H4 (cell line): ENCODE measurements around the gene CCDC66. TPM values are rescaled to one million over a fixed set of nuclear protein-coding genes. Genes with fewer than 3 reads are reported as not detected.

ENCODE experiments used
- DNase-seq: peaks from one replicate; pipeline ENCODE4 v3.0.0-alpha.2; 2015; ENCODE audit warnings: low spot score
- total RNA-seq: library from RNA; depleted of rRNA; stranded (reverse); fragments of >200 nt; shearing (Covaris generic); gene quantifications from 2 replicates; pipeline ENCODE4 v1.2.3, GENCODE V29; 2014; rRNA removed

The CCDC66 gene
- total RNA-seq, 1 experiment from 2014 or later, result 8.1 TPM

DNA sequence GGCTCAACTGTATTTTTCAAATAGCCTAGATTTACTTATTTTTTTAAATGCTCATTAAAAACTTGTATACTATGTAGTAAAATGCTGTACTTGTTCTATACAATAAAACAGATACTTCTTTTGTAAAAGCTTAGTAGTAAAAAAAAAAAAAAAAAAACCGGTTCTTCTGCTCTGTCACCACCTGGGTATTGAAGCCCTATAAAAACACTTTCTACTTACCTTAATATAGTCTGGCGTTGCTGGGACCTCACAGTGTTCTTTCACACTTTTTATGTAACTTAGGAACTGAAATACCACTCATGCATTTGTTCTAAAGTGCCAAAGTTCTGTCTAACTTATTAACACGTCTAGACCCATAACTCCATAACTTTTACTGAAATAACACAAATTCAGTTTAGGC, 64.7 kb downstream of the CCDC66 start:
- no peak for DNase-seq

DNA sequence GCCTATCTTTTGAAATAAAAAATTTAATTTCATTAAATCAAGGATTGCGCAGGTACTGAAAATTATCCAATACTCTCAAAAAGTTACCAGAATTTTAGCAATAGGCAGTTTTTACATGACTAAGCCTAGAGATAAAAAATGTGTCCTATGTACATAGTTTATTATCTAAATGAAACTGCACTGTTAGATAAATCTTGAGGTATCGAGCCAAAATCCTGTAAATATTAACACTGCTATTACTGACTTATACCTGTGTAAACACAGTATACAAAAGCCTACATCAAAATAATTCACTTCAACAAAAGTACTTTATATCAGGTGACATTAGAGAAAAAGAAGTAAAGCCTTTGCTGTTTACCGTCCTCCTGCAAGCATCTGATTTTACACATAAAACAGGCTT, 65.4 kb downstream of the CCDC66 start:
- no peak for DNase-seq

DNA sequence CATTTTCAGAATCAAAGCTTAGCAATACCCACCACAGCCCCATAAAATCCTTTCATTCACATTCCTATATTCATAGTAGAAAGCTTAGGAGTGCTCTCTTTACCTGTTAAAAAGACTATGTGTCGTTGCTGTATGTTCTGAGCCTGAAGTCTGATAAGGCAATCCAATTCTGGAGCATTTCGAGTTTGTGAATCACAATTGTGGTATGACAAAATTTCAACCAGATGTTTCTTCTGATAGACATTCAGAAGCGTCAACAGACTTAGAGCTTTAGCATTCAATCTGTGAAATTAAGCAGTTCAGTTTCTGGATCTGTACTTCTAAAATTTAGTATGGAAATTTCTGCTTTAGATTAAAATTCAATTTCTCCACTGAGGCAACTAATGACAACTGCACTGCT, 67.8 kb downstream of the CCDC66 start:
- DNase-seq, result no peak

GRCh38 chr3:56629047-56629446, 72.1 kb downstream of the CCDC66 start:
- DNase-seq, result no peak

GRCh38 chr3:56629451-56629850, 72.5 kb downstream of the CCDC66 start:
- no peak for DNase-seq

DNA sequence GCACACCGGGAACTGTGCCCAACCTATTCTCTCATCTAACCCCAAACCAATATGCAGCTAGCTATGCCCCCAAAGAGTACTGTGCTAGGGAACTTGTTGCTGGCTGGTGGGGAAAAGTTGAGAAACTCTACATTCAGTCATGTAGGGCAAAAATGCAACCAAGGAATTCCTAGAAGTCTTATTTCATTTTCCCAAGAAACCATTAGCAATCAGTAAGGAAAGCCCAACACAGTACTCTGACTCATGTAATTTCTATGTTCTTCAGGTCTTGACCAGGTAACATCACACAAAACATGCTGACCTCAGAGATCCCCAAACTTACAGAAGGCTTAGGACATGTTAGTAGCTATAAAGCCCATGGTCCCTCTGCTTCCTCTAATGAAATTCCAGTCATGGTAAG, 74.0 kb downstream of the CCDC66 start:
- no peak for DNase-seq

DNA sequence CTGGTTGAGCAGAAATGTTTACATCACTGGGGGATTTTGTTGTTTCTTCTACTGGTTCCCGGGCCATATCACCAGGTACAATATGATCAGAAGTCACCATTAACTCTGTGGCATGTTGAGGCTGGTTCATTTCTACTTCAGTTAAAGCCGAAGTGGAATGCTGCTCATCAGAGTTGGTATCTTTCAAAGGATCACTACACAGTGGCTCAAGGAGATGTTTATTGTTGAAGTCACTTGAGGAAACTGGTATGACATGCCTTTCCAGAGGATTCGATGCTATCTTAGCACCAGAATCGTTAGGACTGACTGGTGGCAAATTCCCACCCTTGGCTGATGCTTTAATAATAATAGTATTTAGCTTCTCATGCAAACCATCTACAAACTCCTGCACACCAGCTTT, 76.2 kb downstream of the CCDC66 start:
- no peak for DNase-seq

GRCh38 chr3:56633602-56634535, 76.9 kb downstream of the CCDC66 start:
- no peak for DNase-seq

GRCh38 chr3:56645407-56645806, 88.4 kb downstream of the CCDC66 start:
- no peak for DNase-seq

GRCh38 chr3:56654460-56654859, 97.5 kb downstream of the CCDC66 start:
- no peak for DNase-seq

GRCh38 chr3:56655709-56656108, 98.7 kb downstream of the CCDC66 start:
- DNase-seq, result no peak

GRCh38 chr3:56664823-56665222, 107.8 kb downstream of the CCDC66 start:
- DNase-seq, result no peak

DNA sequence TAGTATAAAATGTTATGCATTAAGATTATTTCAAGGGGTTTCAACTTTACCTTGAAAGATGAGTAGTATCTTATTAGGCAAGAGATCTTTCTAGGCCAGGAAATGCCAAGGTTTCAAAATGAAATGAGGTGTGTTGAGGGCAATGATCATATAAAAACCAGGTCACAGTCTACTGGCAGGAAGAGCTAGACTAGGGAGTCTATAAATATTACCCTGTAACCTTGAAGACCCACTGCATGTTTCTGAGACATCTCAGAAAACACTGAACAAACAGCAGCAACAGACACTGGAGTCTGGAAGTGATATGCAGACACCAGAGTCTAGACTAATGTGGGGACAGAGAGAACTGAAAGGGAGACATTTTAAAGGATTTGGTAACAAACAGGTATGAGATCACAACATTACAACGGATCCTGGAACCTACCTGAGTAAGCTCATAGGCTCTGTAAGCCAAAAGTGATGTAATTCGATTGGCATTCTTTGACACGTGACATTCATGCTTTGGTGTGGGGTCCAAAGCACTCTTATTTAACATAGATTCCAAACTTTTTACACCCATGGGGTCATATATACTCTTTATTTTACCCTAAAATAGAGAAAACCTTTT, 111.1 kb downstream of the CCDC66 start:
- DNase-seq, result no peak

Other genes starting within 250 kb of the CCDC66 start
- gene ERC2, start 88.7 kb upstream of the CCDC66 start, total RNA-seq, result 0.18 and 1.6 TPM in 2 replicates
- 36.4 and 40.9 TPM in 2 replicates for gene TASOR, start 126.1 kb downstream of the CCDC66 start, total RNA-seq
- 3.1 and 3.8 TPM in 2 replicates for gene ARHGEF3, start 244.8 kb downstream of the CCDC66 start, total RNA-seq